ENCODE measurements around the gene KRT84.

GRCh38 chr12:52364901-52365489 lies 20.5 kb downstream of the KRT84 start:
- TF ChIP-seq POLR2A (IDR thresholded peaks at IDR 0.05) (no peak), CTCF (IDR thresholded peaks at IDR 0.05) (no peak), POLR2AphosphoS5 (IDR thresholded peaks at IDR 0.05) (no peak)
